ENCODE results near the gene OTULIN.

The OTULIN gene

GRCh38 chr5:14741131-14741530, 76.6 kb downstream of the OTULIN start:
- no peak overlapping the region for H3K27ac ChIP-seq
- TF ChIP-seq ZFX (IDR thresholded peaks at IDR 0.05; ENCODE audit: borderline replicate concordance), result no peak
- no peak for TF ChIP-seq CTCF (IDR thresholded peaks at IDR 0.05)

- TF ChIP-seq CTCF (IDR thresholded peaks at IDR 0.05), result no peak
- no peak for TF ChIP-seq ZFX (IDR thresholded peaks at IDR 0.05; ENCODE audit: borderline replicate concordance)
- H3K27ac ChIP-seq, result no peak overlapping the region
Measured at GRCh38 chr5:14741801-14742440, 77.4 kb downstream of the OTULIN start.

GRCh38 chr5:14742498-14742897, 78.0 kb downstream of the OTULIN start:
- no peak for TF ChIP-seq ZFX (IDR thresholded peaks at IDR 0.05; ENCODE audit: borderline replicate concordance)
- TF ChIP-seq CTCF (IDR thresholded peaks at IDR 0.05), result no peak
- no peak overlapping the region for H3K27ac ChIP-seq

- TF ChIP-seq CTCF (IDR thresholded peaks at IDR 0.05) (no peak), ZFX (IDR thresholded peaks at IDR 0.05; ENCODE audit: borderline replicate concordance) (no peak)
- no peak overlapping the region for H3K27ac ChIP-seq
Measured at GRCh38 chr5:14743601-14744295, 79.2 kb downstream of the OTULIN start.

- H3K27ac ChIP-seq, result no peak overlapping the region
- TF ChIP-seq ZFX (IDR thresholded peaks at IDR 0.05; ENCODE audit: borderline replicate concordance) (no peak), CTCF (IDR thresholded peaks at IDR 0.05) (no peak)
Measured at GRCh38 chr5:14744296-14745187, 80.0 kb downstream of the OTULIN start.

- TF ChIP-seq CTCF (IDR thresholded peaks at IDR 0.05), result no peak
- no peak for TF ChIP-seq ZFX (IDR thresholded peaks at IDR 0.05; ENCODE audit: borderline replicate concordance)
- H3K27ac ChIP-seq, result no peak overlapping the region
Measured at GRCh38 chr5:14745188-14745563, 80.7 kb downstream of the OTULIN start.

Data from 22Rv1 (cell line).